ENCODE results near the gene CUX1.

DNA sequence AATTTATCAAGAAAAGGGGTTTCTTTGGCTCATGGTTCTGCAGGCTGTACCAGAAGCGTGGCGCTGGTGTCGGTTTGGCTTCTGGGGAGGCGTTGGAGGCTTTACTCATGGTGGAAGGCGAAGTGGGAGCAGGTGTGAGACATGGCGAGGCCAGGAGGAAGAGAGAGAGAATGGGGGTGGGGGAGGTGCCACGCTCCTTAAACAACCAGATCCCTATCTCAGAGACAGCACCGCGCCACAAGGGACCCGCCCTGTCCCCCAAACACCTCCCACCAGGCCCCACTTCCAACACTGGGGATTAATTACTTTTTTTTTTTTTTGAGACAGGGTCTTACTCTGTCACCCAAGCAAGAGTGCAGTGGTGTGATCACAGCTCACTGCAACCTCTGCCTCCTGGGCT is 451.2 kb downstream of the CUX1 start:
- TF ChIP-seq, protein P1, sequence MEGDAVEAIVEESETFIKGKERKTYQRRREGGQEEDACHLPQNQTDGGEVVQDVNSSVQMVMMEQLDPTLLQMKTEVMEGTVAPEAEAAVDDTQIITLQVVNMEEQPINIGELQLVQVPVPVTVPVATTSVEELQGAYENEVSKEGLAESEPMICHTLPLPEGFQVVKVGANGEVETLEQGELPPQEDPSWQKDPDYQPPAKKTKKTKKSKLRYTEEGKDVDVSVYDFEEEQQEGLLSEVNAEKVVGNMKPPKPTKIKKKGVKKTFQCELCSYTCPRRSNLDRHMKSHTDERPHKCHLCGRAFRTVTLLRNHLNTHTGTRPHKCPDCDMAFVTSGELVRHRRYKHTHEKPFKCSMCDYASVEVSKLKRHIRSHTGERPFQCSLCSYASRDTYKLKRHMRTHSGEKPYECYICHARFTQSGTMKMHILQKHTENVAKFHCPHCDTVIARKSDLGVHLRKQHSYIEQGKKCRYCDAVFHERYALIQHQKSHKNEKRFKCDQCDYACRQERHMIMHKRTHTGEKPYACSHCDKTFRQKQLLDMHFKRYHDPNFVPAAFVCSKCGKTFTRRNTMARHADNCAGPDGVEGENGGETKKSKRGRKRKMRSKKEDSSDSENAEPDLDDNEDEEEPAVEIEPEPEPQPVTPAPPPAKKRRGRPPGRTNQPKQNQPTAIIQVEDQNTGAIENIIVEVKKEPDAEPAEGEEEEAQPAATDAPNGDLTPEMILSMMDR (tag by site-specific recombination; IDR thresholded peaks at IDR 0.05) = no peak
- TF ChIP-seq ZNF670 (tag by site-specific recombination; IDR thresholded peaks at IDR 0.05; ENCODE audit: low read depth) (no peak), ZNF324 (tag by site-specific recombination; IDR thresholded peaks at IDR 0.05) (no peak), ZNF23 (tag by site-specific recombination; IDR thresholded peaks at IDR 0.05; ENCODE audit: borderline replicate concordance) (no peak), ZNF280D (tag by site-specific recombination; IDR thresholded peaks at IDR 0.05) (no peak)
